Pancreas (tissue), 10 donors: ENCODE measurements around the gene SLC45A3. TPM values are rescaled to one million over a fixed set of nuclear protein-coding genes. Genes with fewer than 3 reads are reported as not detected.
"Not testable (repeated sequence)": the region's sequence is repeated elsewhere in the genome, so short reads cannot be mapped to it uniquely, and the experiment has no call there.

Experiments used
- ATAC-seq, 4 donors: fragments of 200-7000 bp; cut with Tn5 transposase; one replicate each; pipeline versions ENCODE4 v1.8.0 to v1.9.1; 2020; ENCODE audit warnings: mild to moderate bottlenecking in 4 of 4, moderate library complexity in 4 of 4
- DNase-seq, 6 donors: peaks; one replicate each; pipeline ENCODE4 v3.0.0-alpha.2; 2020
- FAIRE-seq: peaks from 2 replicates; lab custom pipeline; 2012; peaks lifted over from hg19 to GRCh38; lab: Jason Lieb, UNC
- H3K27ac ChIP-seq, 4 donors: fragments of 200-600 bp; sonication (generic); 1 replicate in 3 of 4; 2 replicates in 1 of 4; pipeline versions ENCODE4 v1.5.0 to v1.8.0; 2020
- H3K27me3 ChIP-seq, 4 donors: fragments of 200-600 bp; one replicate each; pipeline ENCODE4 v1.8.0; 2021
- H3K36me3 ChIP-seq, 3 donors: fragments of 200-600 bp; sonication (generic) in 1 of 3; one replicate each; pipeline versions ENCODE4 v1.5.0 to v1.8.0; 2020 to 2021
- H3K4me1 ChIP-seq, 3 donors: fragments of 200-600 bp; one replicate each; pipeline ENCODE4 v1.8.0; 2021
- H3K4me3 ChIP-seq, 4 donors: fragments of 200-600 bp; sonication (generic) in 2 of 4; one replicate each; pipeline versions ENCODE4 v1.5.0 to v1.8.0; 2020 to 2021
- H3K9me3 ChIP-seq, 4 donors: fragments of 200-600 bp; one replicate each; pipeline ENCODE4 v1.8.0; 2021
- CTCF ChIP-seq, 4 donors: fragments of 200-600 bp; sonication (generic) in 3 of 4; IDR thresholded peaks; one replicate each; pipeline versions ENCODE4 v1.5.0 to v1.8.0; 2021; ENCODE audit warnings: antibody characterized with exemption in 4 of 4
- WGBS, 2 donors: extraction: QIAGEN DNeasy Blood & Tissue Kit; methylation state at CpG; one replicate each; pipeline ENCODE4 v1.1.7; 2013; 5-methylcytosine and 5-hydroxymethylcytosine counted together
- intact Hi-C, 3 donors: fragments of 100-400 bp; cut with DNase I; formaldehyde crosslinking; loops; one replicate each; pipeline versions ENCODE4 v1.11.1 to v1.14.2; 2022
- polyA plus RNA-seq, 2 donors: library from polyadenylated mRNA; stranded (reverse); fragments of 200-250 nt; gene quantifications; one replicate each; pipeline ENCODE4 v1.2.3, GENCODE V29; 2013
- total RNA-seq, 6 donors: library from RNA; stranded (reverse); fragmentation: NEBNext Ultra II Directional in 4 of 6; extraction: Animal tissue kit (Norgen Biotek cat#: 25700) in 4 of 6; gene quantifications; one replicate each; pipeline versions ENCODE4 v1.2.1 to v1.2.4, GENCODE V29; 2021 to 2023
- donor health status: healthy with polysubstance abuse.
- donor health status: DM: no; HTN: no; CAD: no; lungs with moderate emphysema.
- donor health status: DM: no; HTN: no; CAD: no.
- donor health status: control.
- donor health status: control.
- donor health status: Bipolar disorder and iron deficiency.
- donor health status: DM: yes; HTN: yes; CAD: no.
- donor health status: DM: no; HTN: no; CAD: no.
- donor health status: DM: no; HTN: no; CAD: no.
- donor health status: DM: yes; HTN: yes; CAD: no.

Gene SLC45A3
- total and polyA plus RNA-seq, 8 donors = 0.28 to 4.7 (median 1.3) TPM

DNA sequence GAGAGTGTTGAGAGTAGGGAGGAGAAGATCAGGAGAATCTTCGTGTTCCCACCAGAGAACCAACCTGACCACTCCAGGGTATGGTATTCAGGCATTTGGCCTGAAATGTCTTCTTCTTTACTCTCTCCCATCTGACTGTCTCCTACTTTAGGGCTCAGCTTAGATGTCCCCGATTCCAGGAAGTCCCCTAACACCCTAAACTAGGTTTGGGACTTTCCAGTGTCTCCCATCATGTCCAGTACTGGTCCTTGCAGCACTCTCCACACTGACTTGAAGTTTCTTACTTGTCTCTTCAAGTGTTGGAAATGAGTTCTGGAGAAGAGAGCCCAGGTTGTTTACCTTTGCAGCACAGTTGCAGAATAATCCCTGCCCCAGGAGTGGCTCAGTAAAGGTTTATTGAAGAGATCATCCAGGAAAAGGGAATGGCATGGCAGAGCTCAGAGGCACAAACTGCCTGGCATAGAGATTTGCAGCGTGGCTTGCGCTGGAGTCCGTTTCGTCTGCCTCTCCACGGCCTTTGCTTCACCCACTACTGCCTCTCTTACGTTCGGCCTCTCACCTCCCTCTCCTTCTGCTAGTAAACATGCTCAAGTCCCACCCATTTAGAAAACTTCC lies 42.3 kb downstream of the SLC45A3 start:
- DNase-seq (no peak), ATAC-seq (no peak), FAIRE-seq (no peak)
- TF ChIP-seq CTCF (IDR thresholded peaks at IDR 0.05) = no peak
- Histone ChIP-seq H3K36me3 (no peaks in the 10 kb centered on the region), H3K27ac (no peak overlapping the region), H3K27me3 (no peaks in the 10 kb centered on the region), H3K4me1 (no peaks in the 10 kb centered on the region), H3K4me3 (no peak overlapping the region), H3K9me3 (no peaks in the 10 kb centered on the region)
- intact Hi-C loops = no loop called here
- WGBS, 2 donors = 81 to 85% methylated on average over 9 of the region's 9 CpGs

DNA sequence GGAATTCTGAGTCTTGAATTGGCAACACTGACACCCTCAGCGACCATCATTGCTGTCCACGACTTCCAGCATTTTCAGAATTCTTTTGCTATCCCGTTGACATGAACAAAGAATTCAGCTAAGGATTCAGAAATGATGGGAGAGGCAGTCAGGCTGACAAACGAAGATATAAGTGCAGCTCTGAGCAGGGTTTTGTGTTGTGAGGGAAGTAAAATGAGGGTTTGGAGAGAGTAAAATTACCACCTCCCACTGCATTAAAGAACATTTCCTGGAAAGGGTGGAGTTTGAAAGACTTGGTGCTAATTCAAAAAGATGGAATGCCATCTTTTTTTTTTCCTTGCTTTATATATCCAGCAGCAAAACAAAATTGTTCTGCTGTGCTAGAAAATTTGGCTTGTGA lies 43.6 kb downstream of the SLC45A3 start:
- no peak overlapping the region for H3K4me3 ChIP-seq
- H3K27me3 ChIP-seq = no peaks in the 10 kb centered on the region
- H3K27ac ChIP-seq = no peak overlapping the region
- DNase-seq = no peak
- FAIRE-seq = no peak
- TF ChIP-seq CTCF (IDR thresholded peaks at IDR 0.05) = no peak
- ATAC-seq = no peak
- no peaks in the 10 kb centered on the region for H3K9me3 ChIP-seq
- intact Hi-C loops = no loop called here
- H3K4me1 ChIP-seq = peaks cover 5 to 6% (median 5%) of the 10 kb centered on the region in 3 donors
- no peaks in the 10 kb centered on the region for H3K36me3 ChIP-seq
- WGBS, 2 donors = 24 to 25% methylated on average over 4 of the region's 4 CpGs

DNA sequence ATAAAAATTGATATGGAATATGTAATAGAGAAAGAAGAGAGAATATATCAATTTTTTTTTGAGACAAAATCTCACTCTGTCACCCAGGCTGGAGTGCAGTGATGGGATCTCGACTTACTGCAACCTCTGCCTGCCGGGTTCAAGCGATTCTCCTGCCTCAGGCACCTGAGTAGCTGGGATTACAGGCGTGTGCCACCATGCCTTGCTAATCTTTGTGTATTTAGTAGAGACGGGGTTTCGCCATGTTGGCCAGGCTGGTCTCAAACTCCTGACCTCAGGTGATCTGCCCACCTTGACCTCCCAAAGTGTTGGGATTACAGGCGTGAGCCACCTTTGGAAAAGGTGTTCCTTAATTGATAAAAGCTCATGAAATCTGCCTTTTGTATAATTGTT lies 44.2 kb downstream of the SLC45A3 start:
- H3K4me1 ChIP-seq, H3K4me3 ChIP-seq, H3K27ac ChIP-seq, DNase-seq, ATAC-seq, H3K36me3 ChIP-seq, H3K27me3 ChIP-seq, H3K9me3 ChIP-seq, FAIRE-seq, intact Hi-C loops: not testable (repeated sequence)
- 57 to 68% methylated on average over 7 of the region's 7 CpGs for WGBS, 2 donors

GRCh38 chr1:205633421-205633976 lies 46.8 kb downstream of the SLC45A3 start:
- DNase-seq (no peak), FAIRE-seq (no peak)
- intact Hi-C loops = loop anchor here in 1 of 3 donors (5.0 kb wide), 1 partner anchor 41 kb away; no protein-coding TSS in a partner anchor

DNA sequence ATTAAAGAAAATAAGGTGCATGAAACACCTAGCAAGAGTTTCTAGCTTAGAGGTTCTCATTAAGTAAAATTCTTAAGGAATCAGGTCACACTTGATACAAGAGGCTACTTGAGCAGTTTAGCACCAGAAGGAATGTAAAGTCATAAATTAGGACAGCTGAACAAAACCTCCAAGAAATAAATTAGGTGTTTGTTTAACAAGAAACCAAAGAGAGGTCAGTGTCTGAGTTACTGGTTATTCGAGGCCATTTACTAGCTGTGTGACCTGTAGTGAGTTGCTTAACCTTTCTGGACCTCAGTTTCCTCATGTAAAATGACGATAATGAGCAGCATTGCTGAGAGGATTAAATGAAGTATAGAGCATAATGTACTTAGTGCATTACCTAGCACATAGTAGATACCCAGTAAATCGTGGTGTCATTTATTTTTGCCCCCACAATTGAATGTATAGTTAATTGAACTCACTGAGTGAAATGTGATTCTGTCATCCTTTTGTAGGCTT lies 47.6 kb downstream of the SLC45A3 start:
- no peak for FAIRE-seq
- no peaks in the 10 kb centered on the region for H3K9me3 ChIP-seq
- TF ChIP-seq CTCF (IDR thresholded peaks at IDR 0.05) = no peak
- peaks cover 5 to 18% (median 18%) of the 10 kb centered on the region in 3 donors for H3K4me1 ChIP-seq
- no peak for DNase-seq
- intact Hi-C loops = loop anchor here in 1 of 3 donors (5.0 kb wide), 1 partner anchor 40 kb away; no protein-coding TSS in a partner anchor
- no peak for ATAC-seq
- H3K27ac ChIP-seq = peak overlapping the region; percentile 81 to 96 (median 94)
- H3K4me3 ChIP-seq = peak overlapping the region in 3 of 4 donors; percentile 64 to 70 (median 66)
- H3K36me3 ChIP-seq = no peaks in the 10 kb centered on the region
- no peaks in the 10 kb centered on the region for H3K27me3 ChIP-seq
- 37 to 43% methylated on average over 3 of the region's 3 CpGs for WGBS, 2 donors

More at GRCh38 chr1:205633421-205633976, 46.8 kb downstream of the SLC45A3 start:
- no peaks in the 10 kb centered on the region for H3K36me3 ChIP-seq
- ATAC-seq = peak in 1 of 4 donors; percentile 7
- peak overlapping the region in 1 of 4 donors; percentile 94 for H3K27ac ChIP-seq
- H3K27me3 ChIP-seq = no peaks in the 10 kb centered on the region
- 76 to 85% methylated on average over 6 of the region's 6 CpGs for WGBS, 2 donors
- TF ChIP-seq CTCF (IDR thresholded peaks at IDR 0.05) = no peak
- H3K4me1 ChIP-seq = peaks cover 5 to 18% (median 18%) of the 10 kb centered on the region in 3 donors
- no peak overlapping the region for H3K4me3 ChIP-seq
- no peaks in the 10 kb centered on the region for H3K9me3 ChIP-seq
